Cardiac septum (tissue), 1 donor: ENCODE data around the gene NF2. TPM values are rescaled to one million over a fixed set of nuclear protein-coding genes. Genes with fewer than 3 reads are reported as not detected.

Experiments used
- DNase-seq: peaks from one replicate; pipeline ENCODE4 v3.0.0-alpha.2; 2020; ENCODE audit warnings: low spot score
- intact Hi-C: fragments of 100-400 bp; cut with DNase I; formaldehyde crosslinking; loops from one replicate; pipeline ENCODE4 v1.14.0; 2022
- total RNA-seq: library from RNA; stranded (reverse); fragmentation: NEBNext Ultra II Directional; extraction: Animal tissue kit (Norgen Biotek cat#: 25700); gene quantifications from one replicate; pipeline ENCODE4 v1.2.1, GENCODE V29; 2021
- donor health status: DM: no; HTN: no; CAD: no.

Gene NF2
- total RNA-seq, 1 donor from 2014 or later = 43.4 TPM

- intact Hi-C loops = no loop called here
- no peak for DNase-seq
These were observed 130.1 kb downstream of the NF2 start for GRCh38 chr22:29733362-29734201.

DNA sequence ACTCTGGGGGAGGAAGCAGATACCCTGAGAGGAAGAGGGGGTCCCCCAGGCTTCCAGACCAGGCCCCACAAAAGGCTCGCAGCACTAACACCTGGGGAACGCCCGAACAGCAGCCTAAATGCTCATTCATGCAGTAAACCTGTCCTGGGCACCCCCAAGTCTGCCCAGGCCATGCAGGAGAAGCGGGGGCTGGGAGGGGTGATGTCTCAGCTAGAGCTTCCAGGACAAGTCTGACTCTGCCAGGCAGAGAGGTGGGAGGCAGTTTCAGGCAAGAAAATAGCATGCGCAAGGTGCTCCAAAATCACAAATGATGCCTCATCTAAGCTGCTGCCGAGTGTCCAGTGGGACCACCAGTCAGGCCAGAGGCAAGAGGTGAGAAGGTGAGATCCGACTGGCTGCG, 131.0 kb downstream of the NF2 start:
- DNase-seq = no peak
- intact Hi-C loops = no loop called here

GRCh38 chr22:29734838-29735237, 131.4 kb downstream of the NF2 start:
- intact Hi-C loops = no loop called here
- DNase-seq = no peak

- intact Hi-C loops = no loop called here
- DNase-seq = no peak
These were observed 132.0 kb downstream of the NF2 start for GRCh38 chr22:29735416-29735815.

GRCh38 chr22:29737251-29738117, 134.1 kb downstream of the NF2 start:
- DNase-seq = no peak
- intact Hi-C loops = no loop called here

DNA sequence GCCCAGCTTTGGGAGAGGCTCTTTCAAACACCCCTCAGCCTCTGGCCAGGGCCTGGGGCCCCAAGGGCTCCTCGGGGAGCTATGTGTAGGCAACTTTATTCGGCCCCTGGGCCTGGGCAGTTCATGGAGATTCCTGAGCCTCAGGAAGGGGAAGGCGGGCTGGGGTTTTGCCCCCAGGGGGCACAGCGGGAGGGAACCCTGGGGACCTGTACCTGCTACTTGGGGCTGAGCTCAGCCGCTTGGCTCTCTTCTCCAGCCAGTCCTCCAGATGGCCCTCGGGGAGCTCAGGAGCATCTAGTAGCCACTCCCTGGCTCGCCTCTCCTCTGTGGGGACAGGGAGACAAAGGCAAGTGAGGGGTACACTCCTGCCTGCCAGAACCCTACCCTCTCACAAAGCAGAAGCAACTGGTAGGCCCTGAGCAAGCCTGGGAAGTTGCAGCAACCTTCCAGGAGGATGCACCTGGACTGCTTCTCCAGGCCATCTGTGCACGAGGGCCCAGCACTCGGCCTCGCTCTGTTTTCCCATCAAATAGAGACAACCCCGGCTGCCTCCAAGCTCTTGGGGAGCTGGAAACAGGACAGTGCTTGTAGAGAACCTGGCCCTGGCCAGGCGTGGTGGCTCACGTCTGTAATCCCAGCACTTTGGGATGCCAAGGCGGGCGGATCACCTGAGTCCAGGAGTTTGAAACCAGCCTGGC, 134.8 kb downstream of the NF2 start:
- no peak for DNase-seq
- intact Hi-C loops = no loop called here

- no peak for DNase-seq
- intact Hi-C loops = no loop called here
These were observed 136.0 kb downstream of the NF2 start for GRCh38 chr22:29739346-29739875.

DNA sequence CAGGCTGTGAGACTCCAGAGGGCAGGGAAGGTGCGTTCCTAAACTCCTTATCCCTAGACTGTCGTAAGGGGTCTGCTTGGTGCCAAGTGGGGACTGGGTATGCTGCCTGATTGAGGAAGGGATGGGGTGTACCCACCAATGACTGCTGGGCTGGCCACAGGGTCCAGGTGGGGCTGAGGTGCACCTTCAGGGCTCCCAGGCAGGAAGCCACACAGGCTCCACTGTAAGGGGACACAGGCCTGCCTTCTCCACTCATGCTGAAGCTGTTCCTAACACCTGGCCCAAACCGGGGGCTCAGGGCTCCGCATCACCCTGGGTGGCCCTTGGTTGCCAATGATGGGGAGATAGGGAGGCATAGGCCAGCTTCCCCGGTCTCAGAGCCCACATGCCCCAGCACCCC, 136.8 kb downstream of the NF2 start:
- no peak for DNase-seq

DNA sequence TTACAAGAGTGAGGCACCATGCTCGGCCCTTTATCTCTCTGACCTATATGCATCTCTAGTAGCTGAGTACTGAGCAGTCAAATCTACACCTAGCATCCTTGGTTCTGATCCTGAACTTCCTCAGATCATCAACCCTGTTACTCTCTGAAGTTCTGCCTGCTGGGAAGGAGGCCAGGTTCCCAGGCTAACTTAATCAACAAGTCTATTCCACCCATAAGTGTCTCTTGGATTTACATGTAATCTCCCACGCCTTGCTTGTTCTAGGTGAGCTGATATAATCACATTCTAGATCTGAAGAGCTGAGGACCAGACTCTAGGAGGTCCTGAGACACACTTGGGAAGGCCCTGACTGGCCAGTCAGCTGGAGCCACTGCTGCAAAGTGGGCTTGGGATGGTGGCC, 138.5 kb downstream of the NF2 start:
- intact Hi-C loops = no loop called here
- DNase-seq = no peak

More for the DNA sequence above, 136.8 kb downstream of the NF2 start:
- intact Hi-C loops = no loop called here

GRCh38 chr22:29742326-29742725, 138.9 kb downstream of the NF2 start:
- intact Hi-C loops = no loop called here
- DNase-seq = no peak

DNA sequence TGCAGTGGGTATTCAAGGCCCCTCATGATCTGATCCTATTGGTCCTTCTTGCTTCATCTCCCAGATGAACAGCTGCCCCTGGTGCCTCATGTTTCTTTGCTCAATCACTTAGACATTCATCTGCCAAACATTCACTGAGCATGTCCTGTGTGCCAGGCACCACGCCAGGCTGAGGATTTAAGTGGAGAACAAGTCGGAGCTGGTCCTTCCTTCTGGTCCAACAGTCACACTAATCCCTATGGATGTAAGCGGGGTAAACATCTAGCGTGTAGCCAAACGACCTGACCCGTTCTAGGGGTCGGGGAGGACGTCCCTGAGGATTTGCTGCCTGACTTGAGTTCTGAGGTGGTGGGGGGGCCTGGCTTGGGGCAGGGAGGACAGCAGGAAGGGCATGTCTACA, 141.5 kb downstream of the NF2 start:
- no peak for DNase-seq
- intact Hi-C loops = no loop called here

DNA sequence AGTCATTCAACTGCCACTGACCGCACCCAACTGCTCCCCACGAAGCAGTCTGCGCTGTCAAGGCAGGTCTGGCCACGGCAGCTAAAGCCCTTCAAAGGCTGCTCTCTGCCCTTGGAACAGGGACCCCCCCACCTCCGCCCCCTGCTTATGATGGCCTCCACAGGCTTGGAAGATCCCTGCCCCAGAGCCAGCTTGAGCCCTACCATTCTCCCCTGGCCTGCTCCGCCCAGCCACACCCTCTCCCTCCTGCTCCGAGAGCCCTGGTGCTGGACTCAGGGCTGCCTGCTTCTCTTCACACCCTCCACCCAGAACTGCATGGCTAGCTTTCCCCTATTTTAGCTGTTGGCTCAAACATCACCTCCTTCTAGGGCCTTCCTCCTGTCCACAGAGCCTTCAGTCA, 144.4 kb downstream of the NF2 start:
- intact Hi-C loops = no loop called here
- no peak for DNase-seq

Other genes starting within 250 kb of the NF2 start
- 28.0 TPM for gene AP1B1, start 215.1 kb upstream of the NF2 start, total RNA-seq
- gene RFPL1, start 165.1 kb upstream of the NF2 start, total RNA-seq = not detected
- gene NEFH, start 123.4 kb upstream of the NF2 start, total RNA-seq = 0.22 TPM
- 37.0 TPM for gene THOC5, start 49.9 kb upstream of the NF2 start, total RNA-seq
- 14.8 TPM for gene NIPSNAP1, start 22.5 kb upstream of the NF2 start, total RNA-seq
- not detected for gene CABP7, start 116.4 kb downstream of the NF2 start, total RNA-seq
- 17.1 TPM for gene ZMAT5, start 163.4 kb downstream of the NF2 start, total RNA-seq
- 271 TPM for gene UQCR10, start 163.7 kb downstream of the NF2 start, total RNA-seq
- 31.9 TPM for gene ASCC2, start 234.6 kb downstream of the NF2 start, total RNA-seq